NCI-H82 treated with DMSO at 0.1 percent for 48 hours (cell line): ENCODE data around the gene IGFBP5.

Experiments
- DNase-seq: peaks from one replicate; lab custom pipeline; 2025; ENCODE audit not compliant: unreplicated experiment; lab: John Stamatoyannopoulos, UW

IGFBP5 gene

DNA sequence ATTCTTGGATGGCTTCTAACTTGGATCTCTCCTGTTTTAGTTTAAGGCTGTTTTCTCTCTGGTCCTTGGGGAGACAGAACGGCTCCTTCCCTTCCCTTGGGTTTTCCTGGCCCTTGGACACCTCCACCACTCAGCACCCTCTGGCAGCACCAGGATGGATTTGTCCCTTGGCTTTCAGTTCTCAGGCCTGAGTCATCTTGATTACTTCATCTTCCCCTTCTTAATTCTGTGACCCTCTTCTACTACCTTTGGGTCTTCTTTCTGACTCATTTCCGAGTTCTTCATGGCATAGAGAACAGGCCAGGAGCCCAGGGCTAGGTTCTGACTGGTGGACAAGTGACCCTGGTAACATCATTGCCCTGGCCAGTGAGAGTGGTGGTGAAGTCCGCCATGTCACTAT, 47.2 kb downstream of the IGFBP5 start:
- no peak for DNase-seq

DNA sequence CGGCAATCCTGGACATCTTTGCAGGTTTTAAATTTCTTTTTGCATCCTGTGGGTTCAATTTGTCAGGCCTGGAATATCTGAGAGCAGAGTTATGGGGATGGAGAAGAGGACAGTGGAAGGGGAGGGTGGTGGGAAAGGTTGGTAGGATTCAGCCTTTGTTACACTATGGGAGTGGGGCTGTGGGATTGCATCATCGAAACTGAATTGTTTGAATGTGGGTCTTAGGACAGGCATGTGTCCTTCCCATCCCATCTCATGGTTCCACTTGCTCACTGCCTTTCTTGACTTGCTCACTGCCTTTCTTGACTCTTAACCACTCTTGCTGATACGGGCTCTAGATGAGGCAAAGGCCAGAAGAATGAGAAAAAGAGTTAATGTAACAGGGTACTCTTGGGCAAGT, 49.2 kb downstream of the IGFBP5 start:
- DNase-seq = no peak

DNA sequence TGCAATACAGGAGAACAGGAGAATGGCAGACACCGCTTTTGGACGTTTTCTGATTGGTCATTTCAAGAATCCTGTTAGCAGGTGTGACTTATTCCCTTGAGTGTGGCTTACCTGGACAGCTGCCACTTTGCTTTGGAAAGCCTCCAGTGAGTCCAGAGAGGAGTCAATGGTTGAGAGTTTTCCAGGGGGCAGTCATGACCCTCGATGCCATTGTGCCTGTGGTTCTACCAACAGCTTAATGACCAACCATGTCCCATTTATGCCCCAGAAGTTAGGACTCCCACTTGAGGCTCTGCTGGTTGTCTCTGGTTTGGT, 49.8 kb downstream of the IGFBP5 start:
- DNase-seq = no peak

DNA sequence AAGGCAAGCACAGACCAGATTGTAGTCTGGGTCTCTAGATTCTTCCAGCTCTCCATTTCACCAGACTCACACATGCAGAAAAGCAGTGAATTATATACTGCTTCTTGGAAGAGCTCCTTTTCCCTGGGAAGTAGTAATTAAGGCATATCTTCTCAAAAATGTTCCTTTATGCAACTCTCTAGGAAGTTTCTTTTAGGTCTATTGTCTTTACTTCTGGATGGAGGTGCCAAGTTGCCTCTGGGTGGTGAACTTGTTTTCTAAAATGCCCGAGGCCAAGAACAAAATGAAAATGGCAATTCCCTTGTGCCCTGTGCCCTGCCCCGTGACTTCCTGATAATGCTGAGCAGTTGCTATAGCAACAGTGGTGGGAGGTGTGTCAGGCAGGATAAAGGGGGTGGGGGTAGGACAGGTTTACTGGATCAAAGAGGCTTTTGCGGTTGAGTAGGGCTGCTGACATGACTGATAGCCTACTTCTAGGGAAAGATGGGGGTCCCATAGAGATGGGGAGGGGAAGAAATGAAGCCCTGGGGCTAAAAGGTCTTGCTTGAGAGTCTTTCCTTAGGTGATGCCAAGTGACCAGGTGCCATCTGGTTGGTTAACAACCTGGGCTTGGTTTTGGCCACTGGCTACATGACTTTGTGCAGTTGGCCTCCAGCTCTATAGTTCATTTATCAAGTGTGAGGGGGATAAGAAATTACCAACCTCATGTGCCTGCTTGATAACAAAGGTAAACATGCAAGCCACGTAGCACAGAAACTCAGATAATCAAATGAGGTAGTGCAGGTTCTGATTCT, 50.3 kb downstream of the IGFBP5 start:
- no peak for DNase-seq

DNA sequence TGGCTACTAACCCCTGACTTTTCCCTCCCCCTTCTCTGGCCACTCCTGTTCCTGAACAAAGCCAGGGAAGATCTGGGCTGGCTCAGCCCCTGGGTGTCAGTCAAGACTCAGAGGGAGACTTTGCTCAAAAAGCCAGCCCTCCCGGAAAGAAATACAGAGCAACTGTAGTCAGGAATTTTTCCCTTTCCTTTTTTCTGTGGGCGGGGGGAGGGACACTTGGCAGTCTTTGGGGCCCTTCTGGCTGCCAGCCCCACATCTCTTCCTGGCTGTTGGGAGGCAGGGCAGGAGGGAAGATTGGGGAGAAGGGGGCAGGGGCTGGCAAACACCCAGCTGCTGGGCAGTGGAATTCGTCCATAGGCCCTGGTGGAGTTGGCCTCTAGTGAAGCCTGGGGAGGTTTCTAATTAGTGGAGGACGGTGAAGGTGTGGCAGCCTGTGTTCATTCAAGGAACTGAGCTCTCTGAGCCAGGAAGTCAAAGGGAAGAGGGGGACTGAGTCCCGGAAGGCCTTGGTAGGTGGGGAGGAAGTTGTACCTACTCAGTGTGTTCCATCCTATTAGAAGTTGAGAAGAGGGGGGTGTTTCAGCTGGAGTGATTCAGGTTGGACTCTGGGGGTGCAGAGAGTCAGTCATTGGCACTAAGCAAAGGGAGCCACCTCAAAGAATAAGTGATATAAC, 51.2 kb downstream of the IGFBP5 start:
- no peak for DNase-seq

DNA sequence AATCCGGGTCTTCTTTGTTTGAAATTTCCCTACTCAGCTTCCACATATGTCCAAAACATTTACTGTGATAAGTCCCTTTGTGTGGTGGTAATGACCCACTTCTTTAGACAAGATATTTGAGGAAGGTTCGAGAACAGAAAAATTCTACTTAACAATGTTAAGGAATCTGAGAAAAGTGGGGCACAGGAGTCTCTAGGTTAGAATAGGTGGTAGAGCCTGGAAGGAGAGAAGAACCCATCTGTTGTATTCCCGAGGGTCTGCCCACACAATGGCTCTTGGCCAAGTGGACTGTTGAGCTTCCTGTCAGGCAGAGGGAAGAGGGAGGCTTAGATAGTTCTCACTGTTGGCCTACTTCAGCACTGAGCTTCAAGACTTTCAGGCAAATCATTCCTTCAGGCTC, 57.9 kb downstream of the IGFBP5 start:
- DNase-seq = no peak

DNA sequence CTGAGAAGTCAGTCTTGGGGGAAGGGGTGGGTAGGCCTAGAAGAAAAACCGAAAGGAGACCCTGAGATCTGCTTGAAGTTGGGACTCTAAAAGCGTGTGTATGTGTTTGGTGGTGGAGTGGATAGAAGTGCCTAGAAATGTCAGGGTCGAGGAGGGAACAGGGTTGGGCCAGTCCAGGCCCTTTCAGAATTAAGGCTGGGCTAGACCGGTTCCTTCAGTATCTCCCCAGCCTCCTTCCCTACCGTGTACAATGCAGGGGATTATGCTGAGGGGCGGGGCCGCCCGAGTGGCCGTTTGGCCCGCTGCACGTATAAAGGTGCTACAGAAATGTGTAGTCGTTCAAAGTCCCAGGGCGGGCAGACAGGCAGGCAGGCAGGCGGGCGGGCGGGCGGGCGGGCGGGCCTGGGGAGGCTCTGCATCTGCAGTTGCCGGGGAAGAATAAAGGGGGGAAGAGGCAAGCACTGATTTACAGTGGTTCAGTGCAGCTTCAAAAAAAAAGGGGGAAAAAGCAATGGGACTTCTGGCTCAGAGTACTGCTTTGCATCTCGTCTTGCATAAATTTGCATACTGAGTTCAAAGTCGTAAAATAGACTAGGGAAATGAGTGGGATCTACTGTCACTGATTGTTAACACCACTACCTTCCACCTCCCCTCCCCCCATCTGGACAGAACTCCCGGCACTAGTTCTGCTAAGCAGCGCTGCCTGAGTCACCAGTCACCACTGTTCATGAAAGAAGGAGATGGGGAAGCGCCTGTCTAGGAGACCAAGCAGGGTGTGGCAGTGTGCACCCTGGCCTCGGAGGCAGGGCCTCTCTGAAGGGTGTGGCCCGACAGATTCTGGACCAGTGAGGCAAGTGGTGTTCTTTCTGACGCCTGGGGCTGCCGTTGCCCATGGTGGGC, 58.5 kb downstream of the IGFBP5 start:
- DNase-seq = peak; percentile 61

DNA sequence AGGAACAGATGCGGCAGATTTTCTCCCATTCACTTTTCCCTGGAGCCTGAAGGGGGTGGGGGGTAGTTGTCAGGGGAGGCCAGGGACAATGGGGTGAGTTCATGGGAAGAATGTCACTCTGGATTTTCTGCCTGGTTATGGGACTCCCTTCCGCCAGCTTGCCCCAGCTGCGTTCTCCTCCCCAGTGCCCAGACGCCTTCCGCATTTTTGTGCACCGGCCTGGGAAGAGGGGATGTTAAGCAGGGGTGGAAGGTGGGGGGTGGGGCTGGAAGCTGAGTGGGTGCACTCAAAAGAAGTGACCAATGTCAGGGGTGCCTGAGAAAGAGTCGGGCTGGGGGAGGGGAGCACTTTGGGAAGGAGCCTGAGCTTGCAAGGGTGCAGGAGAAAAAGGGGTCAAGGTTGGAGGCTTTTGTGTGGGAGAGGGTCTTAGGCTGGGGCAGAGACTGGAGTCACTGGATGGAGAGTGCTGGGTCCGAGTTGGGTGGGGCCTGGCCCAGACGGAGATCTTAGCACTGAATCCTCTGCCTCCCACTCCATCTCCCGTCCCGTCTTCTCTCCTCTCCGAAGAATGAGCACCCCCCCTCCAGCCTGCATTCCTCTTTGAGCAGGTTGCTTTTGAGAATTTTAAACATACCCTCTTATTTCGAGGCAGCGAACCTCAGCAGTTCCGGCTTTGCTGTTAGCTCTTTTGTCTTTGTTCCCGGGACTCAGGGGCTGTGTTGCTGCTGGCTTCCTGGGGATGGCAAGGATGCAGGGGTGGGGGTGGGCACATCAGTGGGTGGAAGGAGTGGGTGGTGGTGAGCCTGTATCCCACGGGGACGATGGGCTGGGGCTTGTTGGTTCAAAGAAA, 59.4 kb downstream of the IGFBP5 start:
- DNase-seq = peak; percentile 66

DNA sequence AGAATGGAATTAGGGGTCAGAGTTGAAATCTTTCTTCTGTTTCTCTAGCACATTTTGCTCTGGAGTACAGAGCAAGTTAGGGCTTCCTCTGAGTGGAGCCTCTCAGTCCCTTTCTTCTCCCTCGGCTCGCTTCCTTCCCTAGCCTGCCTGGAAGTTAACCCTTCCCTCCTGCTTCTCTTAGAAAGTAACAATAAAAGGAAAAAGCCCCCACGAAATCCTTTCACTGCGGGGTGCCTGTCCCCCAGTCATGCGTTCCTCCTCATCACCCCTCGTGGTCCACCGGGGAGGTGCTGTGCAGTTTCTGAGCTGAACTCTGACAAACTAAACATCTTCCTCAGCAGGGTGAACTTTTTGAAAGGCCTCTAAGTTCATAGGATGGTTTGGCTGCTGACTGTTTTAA, 60.2 kb downstream of the IGFBP5 start:
- DNase-seq = no peak

DNA sequence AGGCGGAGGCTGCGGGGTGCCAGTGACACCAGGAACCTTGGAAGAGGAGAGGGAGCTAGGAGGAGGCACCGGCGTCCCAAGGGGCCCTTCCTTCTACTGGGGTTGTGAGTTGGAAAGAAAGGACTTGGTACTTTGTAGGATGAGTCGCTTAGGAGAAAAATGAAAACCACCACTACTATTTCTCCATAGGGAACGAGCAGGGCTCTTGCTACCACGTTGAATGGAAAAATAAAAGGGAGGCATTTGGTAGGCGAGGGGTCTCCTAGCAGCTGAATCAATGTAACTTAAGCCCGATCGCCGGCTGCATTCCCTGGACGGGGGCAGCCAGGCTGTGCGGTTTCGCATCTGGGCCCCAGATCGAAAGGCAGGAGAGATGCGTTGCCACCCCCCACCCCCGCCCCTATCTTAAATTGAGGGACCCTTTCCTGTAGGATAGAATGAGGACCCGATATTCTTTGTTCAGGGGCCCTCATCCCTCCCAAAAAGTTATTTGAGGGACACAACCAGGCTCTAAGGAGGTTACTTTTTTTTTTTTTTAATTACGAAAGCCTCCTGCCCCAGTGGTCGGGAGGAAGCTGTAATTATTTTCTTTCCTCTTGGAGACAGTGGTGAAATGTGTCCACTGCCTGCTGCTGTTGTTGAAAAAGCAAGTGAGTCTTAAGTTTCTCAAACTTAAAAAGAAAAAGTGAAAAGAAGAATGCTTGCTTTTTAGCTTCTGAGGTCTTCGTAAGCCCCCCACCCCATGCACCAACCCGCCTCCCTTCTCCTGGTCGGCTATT, 60.8 kb downstream of the IGFBP5 start:
- no peak for DNase-seq

DNA sequence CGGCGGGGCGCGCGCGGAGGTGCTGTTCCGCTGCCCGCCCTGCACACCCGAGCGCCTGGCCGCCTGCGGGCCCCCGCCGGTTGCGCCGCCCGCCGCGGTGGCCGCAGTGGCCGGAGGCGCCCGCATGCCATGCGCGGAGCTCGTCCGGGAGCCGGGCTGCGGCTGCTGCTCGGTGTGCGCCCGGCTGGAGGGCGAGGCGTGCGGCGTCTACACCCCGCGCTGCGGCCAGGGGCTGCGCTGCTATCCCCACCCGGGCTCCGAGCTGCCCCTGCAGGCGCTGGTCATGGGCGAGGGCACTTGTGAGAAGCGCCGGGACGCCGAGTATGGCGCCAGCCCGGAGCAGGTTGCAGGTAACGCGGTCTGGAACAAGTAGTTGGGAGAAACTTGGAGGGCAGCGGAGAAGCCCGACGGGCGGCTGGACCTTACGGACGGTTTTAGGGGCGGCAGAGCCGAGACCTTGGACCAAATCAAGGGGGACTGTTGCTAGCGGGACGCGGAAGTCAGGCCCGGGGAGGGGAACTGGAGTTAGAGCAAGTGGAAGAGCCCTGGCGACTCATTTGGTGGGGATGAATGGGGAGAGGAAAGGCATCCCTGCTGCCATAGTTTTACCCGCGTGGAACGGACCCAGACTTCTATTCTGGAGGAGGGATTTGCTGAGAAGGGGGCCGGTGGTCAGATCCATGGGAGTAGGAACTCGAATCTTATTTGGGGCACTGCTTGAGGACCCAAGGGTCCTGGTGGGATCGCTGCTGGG, 61.6 kb downstream of the IGFBP5 start:
- no peak for DNase-seq

DNA sequence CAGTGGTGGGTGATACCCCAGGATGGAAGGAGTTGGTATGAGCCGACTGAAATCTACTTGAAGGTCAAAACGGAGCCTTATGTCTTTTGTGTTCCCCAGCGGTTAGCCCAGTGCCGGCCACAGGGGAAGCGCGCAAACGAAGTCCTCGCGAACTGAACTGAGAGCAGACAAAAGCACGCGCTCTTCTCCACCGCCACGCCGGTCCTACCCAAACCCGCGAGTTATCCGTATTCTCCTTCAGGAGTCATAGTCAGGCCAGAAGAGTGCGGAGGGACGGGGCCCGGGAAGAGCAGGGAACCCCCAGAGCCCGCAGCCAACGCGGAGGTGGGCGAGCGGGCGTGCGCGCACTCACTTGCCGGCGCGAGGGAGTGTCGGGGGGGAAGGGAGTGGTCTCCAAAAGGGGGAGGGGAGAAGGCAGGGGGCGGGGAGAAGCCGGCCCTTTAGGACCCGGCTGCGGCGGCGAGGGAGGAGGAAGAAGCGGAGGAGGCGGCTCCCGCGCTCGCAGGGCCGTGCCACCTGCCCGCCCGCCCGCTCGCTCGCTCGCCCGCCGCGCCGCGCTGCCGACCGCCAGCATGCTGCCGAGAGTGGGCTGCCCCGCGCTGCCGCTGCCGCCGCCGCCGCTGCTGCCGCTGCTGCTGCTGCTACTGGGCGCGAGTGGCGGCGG, 62.3 kb downstream of the IGFBP5 start, which contains the start of gene IGFBP2:
TSS of gene IGFBP2 (plus strand) at position 469 of the 664 bp plus-strand sequence. CDS start at position 573, 104 bp downstream.
- peak; percentile 59 for DNase-seq

DNA sequence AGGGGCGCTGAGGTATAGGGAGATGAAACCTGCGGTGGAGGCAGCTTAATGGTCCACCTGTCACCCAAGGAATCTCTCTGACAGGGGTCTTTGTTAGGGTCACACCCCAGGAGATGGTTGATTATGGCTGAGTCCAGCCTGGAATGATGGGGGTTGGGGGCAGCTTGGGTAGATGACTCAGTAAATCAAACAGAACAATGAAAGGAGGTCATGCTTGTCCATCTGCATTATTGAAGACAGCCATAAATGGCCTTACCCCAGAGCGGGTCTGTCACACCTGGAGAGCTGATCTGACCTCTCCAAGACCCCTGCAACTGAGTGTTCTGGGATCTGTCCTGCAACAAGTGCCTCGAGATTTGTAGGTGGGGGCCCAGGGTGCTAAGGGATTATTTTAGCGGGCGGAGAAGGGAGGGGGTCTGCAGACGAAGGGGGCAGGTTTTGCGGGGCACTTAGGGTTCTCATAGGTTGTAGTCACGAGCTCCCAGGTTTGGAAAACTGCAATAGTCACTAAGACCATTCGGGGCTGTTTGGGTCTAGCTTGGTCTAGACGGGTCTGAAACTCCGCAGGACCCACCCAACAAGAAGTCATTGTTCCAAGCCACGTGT, 62.9 kb downstream of the IGFBP5 start:
- DNase-seq = no peak

DNA sequence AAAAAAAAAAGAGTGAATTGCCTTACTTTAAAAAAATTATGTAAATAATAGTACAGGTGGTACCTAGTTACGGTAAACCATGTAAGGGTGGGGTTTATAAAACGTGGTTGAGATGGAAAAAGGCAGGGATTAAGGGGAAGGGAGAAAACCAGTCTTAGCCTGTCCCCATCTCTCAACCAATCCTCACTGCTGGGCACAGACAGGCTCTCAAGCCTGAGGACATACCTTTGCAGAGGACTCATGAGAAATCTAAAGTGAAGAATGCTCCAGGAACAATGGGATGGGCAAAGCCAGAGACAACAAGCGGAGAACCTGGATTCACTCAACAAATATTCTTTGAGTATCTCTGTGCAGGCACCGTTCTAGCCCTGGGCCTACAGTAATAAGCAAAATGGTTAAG, 65.6 kb downstream of the IGFBP5 start:
- no peak for DNase-seq

DNA sequence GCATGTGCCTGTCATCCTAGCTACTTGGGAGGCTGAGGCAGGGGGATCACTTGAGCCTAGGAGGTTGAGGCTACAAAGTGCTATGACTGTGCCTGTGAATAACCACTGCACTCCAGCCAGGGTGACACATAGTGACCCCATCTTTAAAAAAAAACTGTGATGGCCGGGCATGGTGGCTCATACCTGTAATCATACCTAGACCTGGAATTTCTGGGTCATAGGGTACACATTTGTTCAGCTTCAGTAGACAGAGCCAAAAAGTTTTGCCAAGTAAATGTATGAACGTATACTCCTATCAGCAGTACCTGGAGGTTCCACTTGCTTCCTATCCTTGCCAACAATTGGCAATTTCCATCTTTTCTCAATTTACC, 68.5 kb downstream of the IGFBP5 start:
- no peak for DNase-seq

DNA sequence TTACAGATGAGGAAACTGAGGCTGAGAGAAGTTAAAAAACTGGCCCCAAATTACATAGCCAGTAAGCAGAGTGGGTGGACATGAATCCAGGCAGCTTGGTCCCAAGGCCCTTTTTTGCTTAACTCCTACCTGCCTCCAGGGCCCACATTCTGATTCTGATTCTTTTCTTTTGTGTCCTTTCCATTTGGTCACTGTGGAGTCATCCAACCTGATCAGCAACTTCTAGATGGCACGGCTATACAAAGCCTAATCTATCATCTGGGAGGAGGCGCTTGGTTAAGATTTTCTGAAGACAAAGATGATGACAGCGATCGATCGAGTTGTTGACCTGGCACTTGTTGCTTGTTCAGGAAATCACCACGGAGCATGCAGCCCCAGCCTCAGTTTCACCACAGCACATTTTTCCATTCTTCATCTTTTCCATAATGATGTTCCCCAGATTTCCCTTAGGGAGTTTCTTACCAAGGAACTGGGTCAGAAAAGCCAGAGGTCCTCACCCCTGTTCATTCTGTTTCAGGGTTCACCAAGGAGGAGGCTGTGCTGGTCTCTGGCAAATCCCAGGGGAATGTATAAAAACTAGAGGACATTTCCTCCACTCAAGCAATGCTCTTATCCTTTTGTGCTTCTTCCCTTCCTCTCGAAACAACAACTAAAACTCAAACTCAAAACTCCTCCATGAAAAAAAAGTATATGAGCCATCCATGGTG, 69.0 kb downstream of the IGFBP5 start:
- DNase-seq = no peak

DNA sequence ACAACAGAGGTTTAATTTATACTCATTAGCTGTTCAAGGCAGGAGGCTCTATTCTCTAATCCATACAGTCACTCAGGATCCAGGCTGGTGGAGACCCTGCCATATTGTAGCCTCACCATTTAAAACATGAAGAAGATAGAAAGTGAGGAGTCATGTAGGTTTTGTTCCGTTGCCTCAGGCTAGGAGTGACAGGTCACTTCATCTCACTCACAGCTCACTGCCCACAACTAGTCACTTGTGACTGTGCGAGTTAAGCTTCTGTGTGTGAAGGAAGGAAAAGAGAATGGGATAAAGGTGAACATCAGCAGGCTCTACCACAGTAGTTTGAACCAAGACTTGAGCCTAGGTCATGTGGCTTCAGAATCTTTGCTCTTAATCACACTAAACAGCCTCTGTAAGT, 71.1 kb downstream of the IGFBP5 start:
- no peak for DNase-seq

DNA sequence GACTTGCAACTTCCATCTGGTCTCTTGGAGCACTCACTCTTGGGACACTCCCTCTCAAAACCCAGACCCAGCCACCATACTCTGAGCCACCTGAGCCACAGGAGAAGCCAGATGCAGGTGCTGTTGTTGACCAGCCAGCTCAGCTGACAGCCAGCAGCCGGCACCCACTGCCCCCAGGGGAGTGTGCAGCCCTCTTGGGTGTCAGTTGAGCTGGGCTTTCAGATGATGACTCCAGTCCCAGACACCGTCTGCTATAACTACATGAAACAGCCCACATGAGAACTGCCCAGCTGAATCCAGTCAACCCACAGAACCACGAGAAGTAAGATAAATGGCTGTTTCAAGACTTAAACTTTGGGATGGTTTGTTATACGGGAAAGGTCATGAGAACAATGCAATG, 72.8 kb downstream of the IGFBP5 start:
- DNase-seq = no peak
